ENCODE results near the gene GUCY2D.

The GUCY2D gene

GRCh38 chr17:8048236-8048635 is 45.8 kb downstream of the GUCY2D start:
- no peaks in the 10 kb centered on the region for H3K9me3 ChIP-seq (ENCODE audit: insufficient read depth, low read length)
- TF ChIP-seq ZNF274 (IDR thresholded peaks at IDR 0.05; ENCODE audit: low read depth, low read length), result no peak
- TF ChIP-seq SUZ12 (IDR thresholded peaks at IDR 0.05; ENCODE audit: extremely low read depth, insufficient read depth, insufficient read length), result no peak
- no peak for TF ChIP-seq YY1 (IDR thresholded peaks at IDR 0.05; ENCODE audit: insufficient read depth, insufficient read length)
- H3K4me1 ChIP-seq (ENCODE audit: insufficient read depth, insufficient read length), result no peaks in the 10 kb centered on the region
- H3K36me3 ChIP-seq (ENCODE audit: insufficient read depth, insufficient read length, low read length), result no peaks in the 10 kb centered on the region
- H3K27me3 ChIP-seq (ENCODE audit: insufficient read depth, insufficient read length), result peaks cover 4% of the 10 kb centered on the region
- H3K4me3 ChIP-seq (ENCODE audit: insufficient read length, low read depth), result no peak overlapping the region
- H3K9ac ChIP-seq (ENCODE audit: insufficient read length, low read depth), result no peak overlapping the region
- DNase-seq (ENCODE audit: low read depth, low spot score), result no peak

- Histone ChIP-seq H3K9me3 (ENCODE audit: insufficient read depth, low read length) (no peaks in the 10 kb centered on the region), H3K4me1 (ENCODE audit: insufficient read depth, insufficient read length) (no peaks in the 10 kb centered on the region), H3K27me3 (ENCODE audit: insufficient read depth, insufficient read length) (peaks cover 4% of the 10 kb centered on the region), H3K9ac (ENCODE audit: insufficient read length, low read depth) (no peak overlapping the region), H3K4me3 (ENCODE audit: insufficient read length, low read depth) (no peak overlapping the region), H3K36me3 (ENCODE audit: insufficient read depth, insufficient read length, low read length) (no peaks in the 10 kb centered on the region)
- no peak for DNase-seq (ENCODE audit: low read depth, low spot score)
- TF ChIP-seq YY1 (IDR thresholded peaks at IDR 0.05; ENCODE audit: insufficient read depth, insufficient read length), result no peak
These were observed 46.3 kb downstream of the GUCY2D start for GRCh38 chr17:8048736-8049135.

GRCh38 chr17:8051831-8052230 is 49.4 kb downstream of the GUCY2D start:
- TF ChIP-seq SUZ12 (IDR thresholded peaks at IDR 0.05; ENCODE audit: extremely low read depth, insufficient read depth, insufficient read length) (no peak), ZNF274 (IDR thresholded peaks at IDR 0.05; ENCODE audit: low read depth, low read length) (no peak), YY1 (IDR thresholded peaks at IDR 0.05; ENCODE audit: insufficient read depth, insufficient read length) (no peak)
- Histone ChIP-seq H3K9ac (ENCODE audit: insufficient read length, low read depth) (no peak overlapping the region), H3K9me3 (ENCODE audit: insufficient read depth, low read length) (no peaks in the 10 kb centered on the region), H3K4me1 (ENCODE audit: insufficient read depth, insufficient read length) (no peaks in the 10 kb centered on the region), H3K27me3 (ENCODE audit: insufficient read depth, insufficient read length) (no peaks in the 10 kb centered on the region), H3K4me3 (ENCODE audit: insufficient read length, low read depth) (no peak overlapping the region), H3K36me3 (ENCODE audit: insufficient read depth, insufficient read length, low read length) (no peaks in the 10 kb centered on the region)
- DNase-seq (ENCODE audit: low read depth, low spot score), result no peak

- H3K4me1 ChIP-seq (ENCODE audit: insufficient read depth, insufficient read length), result no peaks in the 10 kb centered on the region
- TF ChIP-seq YY1 (IDR thresholded peaks at IDR 0.05; ENCODE audit: insufficient read depth, insufficient read length) (no peak), ZNF274 (IDR thresholded peaks at IDR 0.05; ENCODE audit: low read depth, low read length) (no peak), SUZ12 (IDR thresholded peaks at IDR 0.05; ENCODE audit: extremely low read depth, insufficient read depth, insufficient read length) (no peak)
- no peak for DNase-seq (ENCODE audit: low read depth, low spot score)
- no peaks in the 10 kb centered on the region for H3K36me3 ChIP-seq (ENCODE audit: insufficient read depth, insufficient read length, low read length)
- H3K27me3 ChIP-seq (ENCODE audit: insufficient read depth, insufficient read length), result peaks cover 4% of the 10 kb centered on the region
- H3K9me3 ChIP-seq (ENCODE audit: insufficient read depth, low read length), result no peaks in the 10 kb centered on the region
- H3K9ac ChIP-seq (ENCODE audit: insufficient read length, low read depth), result no peak overlapping the region
- H3K4me3 ChIP-seq (ENCODE audit: insufficient read length, low read depth), result no peak overlapping the region
These were observed 50.1 kb downstream of the GUCY2D start for GRCh38 chr17:8052256-8053252.

GRCh38 chr17:8053600-8053999 is 51.2 kb downstream of the GUCY2D start:
- H3K36me3 ChIP-seq (ENCODE audit: insufficient read depth, insufficient read length, low read length), result no peaks in the 10 kb centered on the region
- H3K4me3 ChIP-seq (ENCODE audit: insufficient read length, low read depth), result no peak overlapping the region
- TF ChIP-seq ZNF274 (IDR thresholded peaks at IDR 0.05; ENCODE audit: low read depth, low read length) (no peak), YY1 (IDR thresholded peaks at IDR 0.05; ENCODE audit: insufficient read depth, insufficient read length) (no peak), SUZ12 (IDR thresholded peaks at IDR 0.05; ENCODE audit: extremely low read depth, insufficient read depth, insufficient read length) (no peak)
- H3K9ac ChIP-seq (ENCODE audit: insufficient read length, low read depth), result no peak overlapping the region
- H3K27me3 ChIP-seq (ENCODE audit: insufficient read depth, insufficient read length), result peaks cover 4% of the 10 kb centered on the region
- no peak for DNase-seq (ENCODE audit: low read depth, low spot score)
- H3K4me1 ChIP-seq (ENCODE audit: insufficient read depth, insufficient read length), result no peaks in the 10 kb centered on the region
- no peaks in the 10 kb centered on the region for H3K9me3 ChIP-seq (ENCODE audit: insufficient read depth, low read length)

- no peaks in the 10 kb centered on the region for H3K4me1 ChIP-seq (ENCODE audit: insufficient read depth, insufficient read length)
- no peaks in the 10 kb centered on the region for H3K9me3 ChIP-seq (ENCODE audit: insufficient read depth, low read length)
- H3K4me3 ChIP-seq (ENCODE audit: insufficient read length, low read depth), result no peak overlapping the region
- no peak for DNase-seq (ENCODE audit: low read depth, low spot score)
- H3K27me3 ChIP-seq (ENCODE audit: insufficient read depth, insufficient read length), result peaks cover 4% of the 10 kb centered on the region
- H3K9ac ChIP-seq (ENCODE audit: insufficient read length, low read depth), result no peak overlapping the region
- TF ChIP-seq ZNF274 (IDR thresholded peaks at IDR 0.05; ENCODE audit: low read depth, low read length) (no peak), SUZ12 (IDR thresholded peaks at IDR 0.05; ENCODE audit: extremely low read depth, insufficient read depth, insufficient read length) (no peak), YY1 (IDR thresholded peaks at IDR 0.05; ENCODE audit: insufficient read depth, insufficient read length) (no peak)
- no peaks in the 10 kb centered on the region for H3K36me3 ChIP-seq (ENCODE audit: insufficient read depth, insufficient read length, low read length)
These were observed 53.4 kb downstream of the GUCY2D start for GRCh38 chr17:8055851-8056231.

GRCh38 chr17:8056232-8056975 is 54.0 kb downstream of the GUCY2D start:
- TF ChIP-seq YY1 (IDR thresholded peaks at IDR 0.05; ENCODE audit: insufficient read depth, insufficient read length) (no peak), SUZ12 (IDR thresholded peaks at IDR 0.05; ENCODE audit: extremely low read depth, insufficient read depth, insufficient read length) (no peak), ZNF274 (IDR thresholded peaks at IDR 0.05; ENCODE audit: low read depth, low read length) (no peak)
- Histone ChIP-seq H3K4me1 (ENCODE audit: insufficient read depth, insufficient read length) (no peaks in the 10 kb centered on the region), H3K9ac (ENCODE audit: insufficient read length, low read depth) (no peak overlapping the region), H3K4me3 (ENCODE audit: insufficient read length, low read depth) (no peak overlapping the region), H3K36me3 (ENCODE audit: insufficient read depth, insufficient read length, low read length) (no peaks in the 10 kb centered on the region), H3K9me3 (ENCODE audit: insufficient read depth, low read length) (no peaks in the 10 kb centered on the region), H3K27me3 (ENCODE audit: insufficient read depth, insufficient read length) (peaks cover 4% of the 10 kb centered on the region)
- DNase-seq (ENCODE audit: low read depth, low spot score), result no peak
